ENCODE results near the gene HIVEP3.

The HIVEP3 gene

DNA sequence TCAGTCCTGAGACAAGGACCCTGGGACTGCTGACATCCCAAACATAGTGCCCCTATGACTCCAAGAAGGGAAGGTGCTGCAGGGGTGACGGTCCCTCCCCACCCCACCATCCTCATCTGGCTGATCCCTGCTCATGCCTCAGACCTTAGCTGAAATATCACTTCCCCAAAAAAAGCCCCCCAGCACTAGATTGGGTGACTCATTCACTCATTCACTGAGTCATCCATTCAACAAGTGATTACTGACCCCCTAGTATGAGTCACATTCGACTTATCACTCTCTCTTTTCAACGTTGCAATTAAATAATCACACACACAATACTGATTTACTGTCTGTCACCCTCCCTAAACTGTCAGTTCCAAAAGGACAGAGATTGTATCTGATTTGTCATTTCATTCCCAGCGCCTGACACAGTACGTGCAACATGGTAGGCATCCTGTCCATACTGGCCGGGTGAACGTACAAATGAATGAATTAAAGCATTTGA is 48.6 kb downstream of the HIVEP3 start:
- TF ChIP-seq, protein P1, sequence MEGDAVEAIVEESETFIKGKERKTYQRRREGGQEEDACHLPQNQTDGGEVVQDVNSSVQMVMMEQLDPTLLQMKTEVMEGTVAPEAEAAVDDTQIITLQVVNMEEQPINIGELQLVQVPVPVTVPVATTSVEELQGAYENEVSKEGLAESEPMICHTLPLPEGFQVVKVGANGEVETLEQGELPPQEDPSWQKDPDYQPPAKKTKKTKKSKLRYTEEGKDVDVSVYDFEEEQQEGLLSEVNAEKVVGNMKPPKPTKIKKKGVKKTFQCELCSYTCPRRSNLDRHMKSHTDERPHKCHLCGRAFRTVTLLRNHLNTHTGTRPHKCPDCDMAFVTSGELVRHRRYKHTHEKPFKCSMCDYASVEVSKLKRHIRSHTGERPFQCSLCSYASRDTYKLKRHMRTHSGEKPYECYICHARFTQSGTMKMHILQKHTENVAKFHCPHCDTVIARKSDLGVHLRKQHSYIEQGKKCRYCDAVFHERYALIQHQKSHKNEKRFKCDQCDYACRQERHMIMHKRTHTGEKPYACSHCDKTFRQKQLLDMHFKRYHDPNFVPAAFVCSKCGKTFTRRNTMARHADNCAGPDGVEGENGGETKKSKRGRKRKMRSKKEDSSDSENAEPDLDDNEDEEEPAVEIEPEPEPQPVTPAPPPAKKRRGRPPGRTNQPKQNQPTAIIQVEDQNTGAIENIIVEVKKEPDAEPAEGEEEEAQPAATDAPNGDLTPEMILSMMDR (IDR thresholded peaks at IDR 0.05; ENCODE audit: control extremely low read depth, extremely low read depth, low read depth, missing control alignments) = no peak
- CTCF ChIA-PET = interaction anchor here (1.0 to 4.1 kb wide), 5 partner anchors 21 to 354 kb away, joined by 3 to 18 read pairs (median 7); no protein-coding TSS in a partner anchor
- DNase-seq (ENCODE audit: extremely low spot score) = peak; percentile 44
- POLR2A ChIA-PET = no interaction called here

DNA sequence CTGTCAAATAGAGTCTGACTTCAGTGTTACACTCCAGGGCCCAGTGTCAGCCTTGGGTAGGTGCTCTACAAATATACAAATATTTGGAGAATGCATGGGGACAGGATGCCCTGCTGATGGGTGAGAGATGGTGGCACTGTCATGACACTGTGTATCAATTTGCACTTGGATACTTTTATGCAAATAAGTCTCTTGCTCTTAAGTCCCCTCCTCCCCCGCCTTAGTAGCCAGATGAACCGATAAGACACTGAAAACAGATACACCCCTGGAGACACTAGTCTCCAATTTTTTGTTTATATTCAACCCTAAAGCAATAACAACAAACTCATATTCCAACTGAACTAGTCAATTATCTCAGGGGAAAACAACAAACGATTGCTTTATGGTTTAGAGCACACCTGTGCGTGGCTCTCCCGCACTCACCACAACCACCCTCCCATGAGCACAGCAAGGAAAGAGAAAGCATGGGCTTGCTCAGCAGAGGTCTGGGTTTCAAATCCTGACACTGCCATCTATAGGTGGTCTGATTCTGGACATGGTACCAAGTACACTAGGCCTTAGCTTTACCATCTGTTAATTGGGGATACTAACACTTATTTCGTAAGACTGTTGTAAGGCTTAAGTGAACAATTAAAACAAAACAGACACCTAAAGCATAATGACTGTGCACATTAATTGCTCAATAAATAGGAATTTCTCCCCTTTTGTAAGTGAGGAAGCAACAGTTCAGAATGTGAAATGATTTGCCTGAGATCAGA is 50.3 kb downstream of the HIVEP3 start:
- CTCF ChIA-PET = interaction anchor here (0.8 to 4.1 kb wide), 14 partner anchors 9 to 352 kb away, joined by 3 to 18 read pairs (median 4); no protein-coding TSS in a partner anchor
- POLR2A ChIA-PET = no interaction called here
- peak; percentile 69 for DNase-seq (ENCODE audit: extremely low spot score)
- TF ChIP-seq, protein P1 (IDR thresholded peaks at IDR 0.05; ENCODE audit: control extremely low read depth, extremely low read depth, low read depth, missing control alignments) = peak; percentile 63

DNA sequence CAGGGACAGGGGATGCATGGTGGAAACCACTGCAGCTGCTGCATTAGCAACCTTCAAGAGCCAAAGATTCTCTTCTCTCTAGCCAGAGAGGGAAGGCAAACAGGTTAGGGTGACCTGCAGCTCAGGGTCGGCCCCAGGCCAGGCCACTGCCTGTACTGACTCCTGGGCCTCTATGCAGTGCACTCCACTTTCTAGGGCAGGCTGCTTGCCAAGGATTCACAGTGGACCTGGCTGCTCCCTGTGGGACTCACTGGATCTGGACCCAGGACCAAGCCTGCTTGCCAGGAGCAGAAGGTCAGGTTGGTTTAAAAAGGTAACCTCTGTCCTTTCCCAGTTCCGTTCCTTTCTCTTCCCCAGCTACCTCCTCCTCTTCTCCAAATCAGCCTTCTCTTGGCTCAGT is 52.4 kb downstream of the HIVEP3 start:
- DNase-seq (ENCODE audit: extremely low spot score) = no peak
- ChIA-PET POLR2A (no interaction called here), CTCF (interaction anchor here (1.0 to 4.9 kb wide), 6 partner anchors 11 to 307 kb away, joined by 3 to 21 read pairs (median 3); no protein-coding TSS in a partner anchor)
- TF ChIP-seq, protein P1 (IDR thresholded peaks at IDR 0.05; ENCODE audit: control extremely low read depth, extremely low read depth, low read depth, missing control alignments) = no peak

DNA sequence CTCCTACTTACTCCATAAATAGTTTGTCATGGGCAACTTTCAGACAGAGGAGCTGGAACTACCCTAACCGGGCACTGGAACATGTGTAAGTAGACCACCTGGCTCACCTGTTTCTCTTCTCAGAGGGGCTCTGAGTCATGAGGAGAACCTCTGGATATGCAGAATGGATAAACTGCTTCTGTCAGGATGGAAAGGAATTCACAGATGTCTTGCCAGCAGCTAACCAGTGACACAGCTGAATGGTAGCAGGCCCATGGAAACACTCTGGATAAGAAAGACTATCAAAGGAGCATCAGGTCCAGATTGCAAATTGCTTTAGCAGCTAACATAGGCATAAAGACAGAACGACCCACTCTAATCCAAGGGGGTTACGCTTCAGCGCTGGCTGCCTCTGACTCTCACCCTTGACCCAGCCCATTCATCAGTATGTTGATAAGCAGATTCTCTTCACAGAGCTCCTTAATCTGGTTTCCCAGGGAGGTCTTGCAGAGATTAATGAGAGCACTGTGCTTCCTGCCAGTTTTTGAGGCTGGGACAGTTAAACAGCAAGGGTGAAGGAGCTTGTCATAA is 54.2 kb downstream of the HIVEP3 start:
- CTCF ChIA-PET = interaction anchor here (0.7 to 4.9 kb wide), 6 partner anchors 9 to 347 kb away, joined by 3 to 21 read pairs (median 4); no protein-coding TSS in a partner anchor
- TF ChIP-seq, protein P1 (IDR thresholded peaks at IDR 0.05; ENCODE audit: control extremely low read depth, extremely low read depth, low read depth, missing control alignments) = no peak
- DNase-seq (ENCODE audit: extremely low spot score) = no peak
- POLR2A ChIA-PET = no interaction called here

DNA sequence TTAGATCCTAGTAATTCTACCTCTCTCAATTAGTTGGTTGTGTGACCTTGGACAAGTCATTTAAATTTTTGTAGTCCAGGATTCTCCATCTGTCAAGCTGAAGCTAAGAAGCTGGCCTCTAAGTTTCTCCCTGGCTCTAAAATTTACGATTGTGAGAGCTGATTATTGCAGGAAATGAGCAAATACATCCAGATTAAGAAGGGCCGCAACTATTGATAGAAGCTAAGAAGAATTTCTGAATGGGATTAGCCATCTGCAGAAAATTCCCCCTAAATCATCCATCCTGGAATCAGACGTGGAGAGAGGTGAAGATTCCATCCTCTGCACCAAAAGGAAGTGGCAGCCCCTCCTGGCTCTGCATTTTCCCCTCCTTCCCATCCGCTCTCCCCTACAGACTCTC is 55.0 kb downstream of the HIVEP3 start:
- ChIA-PET POLR2A (no interaction called here), CTCF (interaction anchor here (4.9 kb wide), 1 partner anchor 289 kb away, joined by 21 read pairs; no protein-coding TSS in a partner anchor)
- TF ChIP-seq, protein P1 (IDR thresholded peaks at IDR 0.05; ENCODE audit: control extremely low read depth, extremely low read depth, low read depth, missing control alignments) = no peak
- DNase-seq (ENCODE audit: extremely low spot score) = no peak

DNA sequence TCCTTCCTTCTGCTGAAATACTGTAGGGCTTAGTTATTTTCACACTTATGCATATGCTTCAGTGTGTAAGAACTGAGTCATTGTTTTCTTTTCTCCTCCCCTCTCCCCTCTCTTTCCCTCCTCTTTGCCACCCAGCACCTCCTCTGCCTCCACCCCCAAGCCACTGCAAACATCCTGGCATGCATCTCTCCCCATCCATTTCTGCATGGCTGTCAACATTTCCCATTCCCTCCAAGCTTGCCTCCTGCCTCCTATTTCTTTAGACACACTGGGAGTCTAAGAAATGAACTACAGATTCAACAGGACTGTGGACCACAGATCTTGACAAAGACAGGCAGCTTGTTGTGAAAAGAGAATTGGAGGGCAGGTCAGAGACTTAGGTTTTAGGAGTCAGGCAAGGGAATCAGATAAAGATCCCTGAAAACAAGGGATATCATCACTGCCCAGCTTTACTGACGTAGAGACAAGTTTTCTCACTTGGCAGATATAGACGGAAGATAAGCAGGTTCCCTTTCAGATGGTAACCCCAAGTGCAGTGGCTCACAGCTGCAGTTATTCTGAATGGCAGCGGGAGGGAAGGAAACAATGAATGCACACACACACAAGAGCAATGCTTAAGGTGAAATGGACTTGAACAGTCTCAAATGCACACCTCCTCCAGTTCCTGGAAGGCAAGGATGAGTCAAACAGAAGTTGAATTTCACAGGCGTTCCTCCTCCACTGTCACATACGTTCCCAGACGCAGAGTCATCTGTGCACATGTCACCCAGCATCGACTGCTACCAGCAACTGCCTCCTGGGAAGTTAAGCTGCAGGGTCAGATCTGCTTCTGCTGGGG is 56.1 kb downstream of the HIVEP3 start:
- ChIA-PET CTCF (interaction anchor here (0.8 to 4.9 kb wide), 4 partner anchors 20 to 288 kb away, joined by 3 to 21 read pairs (median 4); no protein-coding TSS in a partner anchor), POLR2A (no interaction called here)
- TF ChIP-seq, protein P1 (IDR thresholded peaks at IDR 0.05; ENCODE audit: control extremely low read depth, extremely low read depth, low read depth, missing control alignments) = no peak
- no peak for DNase-seq (ENCODE audit: extremely low spot score)

All from GM10248 (cell line).